GM18907 (cell line): ENCODE results near the gene F5.

Source experiments
- ATAC-seq: cut with Tn5 transposase; IDR thresholded peaks from one replicate; pipeline ENCODE4 v1.9.1; 2021; ENCODE audit warnings: mild to moderate bottlenecking, moderate library complexity; ENCODE audit not compliant: unreplicated experiment

The F5 gene

DNA sequence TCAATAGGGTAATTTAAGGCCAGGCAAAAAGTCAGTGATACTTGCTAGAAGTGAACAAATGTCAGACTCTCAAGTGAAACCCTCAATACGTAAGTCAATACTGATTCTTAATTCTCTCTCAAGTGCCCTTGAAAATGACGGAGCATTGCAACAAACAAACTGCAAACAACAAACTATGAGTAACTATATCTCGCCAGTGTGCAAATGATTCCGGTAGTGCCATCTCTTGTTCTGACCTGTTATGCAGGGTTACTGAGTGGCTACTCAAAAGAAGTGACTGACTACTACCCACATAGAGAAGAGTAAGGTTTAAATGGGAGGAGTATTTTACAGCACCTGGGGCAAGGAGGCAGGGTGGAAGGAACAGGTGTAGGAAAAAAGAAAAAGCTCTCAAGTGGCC lies 102.2 kb downstream of the F5 start:
- ATAC-seq: no peak

- ATAC-seq: no peak
Measured at GRCh38 chr1:169483500-169483966, 102.7 kb downstream of the F5 start.

DNA sequence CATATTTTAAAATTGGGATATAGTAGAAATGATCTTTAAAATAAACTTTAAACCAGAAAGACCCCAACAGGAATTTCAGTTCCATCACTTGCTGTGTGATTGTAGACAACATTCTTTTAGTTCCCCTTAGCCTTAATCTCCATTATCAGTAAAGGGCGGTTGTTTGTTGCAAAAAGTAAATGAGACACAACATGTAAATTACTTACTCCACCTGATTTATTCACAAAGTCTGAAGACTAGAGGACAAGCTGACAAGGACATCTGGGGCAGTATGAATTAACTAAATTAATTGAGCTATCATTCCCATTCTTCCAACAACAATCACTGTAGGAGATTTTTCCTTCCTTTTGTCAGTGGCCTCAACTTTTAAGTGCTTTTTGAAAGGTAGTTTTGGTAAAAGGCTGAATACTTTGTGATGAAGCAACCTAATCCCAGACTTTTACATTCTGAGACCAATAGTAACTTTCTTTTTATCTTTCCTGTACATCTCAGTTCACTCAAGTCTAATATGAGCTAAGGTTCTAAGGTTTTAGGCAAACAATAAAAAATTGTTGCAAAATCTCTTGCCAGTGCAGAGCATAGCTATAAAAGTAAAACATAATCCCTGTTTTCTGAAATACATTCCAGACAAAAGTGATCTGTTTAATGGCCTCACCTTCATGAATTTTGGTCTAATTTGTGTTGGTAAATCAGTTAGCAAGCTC lies 106.8 kb downstream of the F5 start:
- ATAC-seq: no peak

DNA sequence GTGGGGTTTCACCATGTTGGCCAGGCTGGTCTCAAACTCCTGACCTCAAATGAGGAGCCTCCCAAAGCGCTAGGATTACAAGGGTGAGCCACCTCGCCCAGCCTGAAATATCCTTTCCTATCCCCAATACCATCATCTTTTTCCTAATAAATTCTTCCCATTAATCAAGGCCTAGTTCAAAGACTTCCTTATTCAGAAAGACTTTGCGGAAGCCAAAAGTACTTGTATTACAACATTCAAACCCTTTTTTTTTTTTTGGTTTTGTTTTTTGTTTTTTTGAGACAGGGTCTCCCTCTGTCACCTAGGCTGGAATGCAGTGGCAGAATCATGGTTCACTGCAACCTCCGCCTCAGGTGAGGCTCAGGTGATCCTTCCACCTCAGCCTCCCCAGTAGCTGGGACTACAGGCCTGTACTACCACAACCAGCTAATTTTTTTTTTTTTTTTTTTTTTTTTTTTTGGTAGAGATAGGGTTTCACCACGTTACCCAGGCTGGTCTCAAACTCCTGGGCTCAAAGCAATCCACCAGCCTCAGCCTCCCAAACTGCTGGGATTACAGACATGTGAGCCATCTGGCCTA lies 108.1 kb downstream of the F5 start:
- no peak for ATAC-seq

DNA sequence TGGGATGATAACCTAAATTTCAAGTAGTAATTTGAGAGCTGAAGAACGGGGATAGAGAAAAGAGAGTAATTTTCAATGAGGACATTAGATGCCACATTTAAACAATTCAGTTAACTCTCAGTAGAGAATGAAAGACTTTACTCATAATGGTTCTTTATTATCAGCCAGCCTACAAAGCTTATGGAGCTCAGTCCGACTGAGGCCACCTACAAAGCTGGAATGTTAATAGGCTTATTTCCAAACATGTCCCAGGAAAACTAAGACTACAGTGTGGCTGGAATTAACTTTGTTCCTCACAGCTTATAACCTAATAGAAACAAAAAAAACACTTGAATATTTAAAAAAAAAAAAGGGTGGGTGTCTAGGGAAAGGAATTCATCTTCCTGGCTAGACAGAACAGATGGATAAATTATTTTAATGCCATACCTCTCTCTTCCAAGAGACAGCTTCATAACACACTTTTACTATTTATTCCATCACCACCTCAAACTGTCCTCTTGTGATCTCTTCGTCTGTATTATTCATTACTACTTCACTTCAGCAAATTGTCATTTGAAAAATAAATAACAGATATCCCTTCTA lies 110.4 kb downstream of the F5 start:
- no peak for ATAC-seq

DNA sequence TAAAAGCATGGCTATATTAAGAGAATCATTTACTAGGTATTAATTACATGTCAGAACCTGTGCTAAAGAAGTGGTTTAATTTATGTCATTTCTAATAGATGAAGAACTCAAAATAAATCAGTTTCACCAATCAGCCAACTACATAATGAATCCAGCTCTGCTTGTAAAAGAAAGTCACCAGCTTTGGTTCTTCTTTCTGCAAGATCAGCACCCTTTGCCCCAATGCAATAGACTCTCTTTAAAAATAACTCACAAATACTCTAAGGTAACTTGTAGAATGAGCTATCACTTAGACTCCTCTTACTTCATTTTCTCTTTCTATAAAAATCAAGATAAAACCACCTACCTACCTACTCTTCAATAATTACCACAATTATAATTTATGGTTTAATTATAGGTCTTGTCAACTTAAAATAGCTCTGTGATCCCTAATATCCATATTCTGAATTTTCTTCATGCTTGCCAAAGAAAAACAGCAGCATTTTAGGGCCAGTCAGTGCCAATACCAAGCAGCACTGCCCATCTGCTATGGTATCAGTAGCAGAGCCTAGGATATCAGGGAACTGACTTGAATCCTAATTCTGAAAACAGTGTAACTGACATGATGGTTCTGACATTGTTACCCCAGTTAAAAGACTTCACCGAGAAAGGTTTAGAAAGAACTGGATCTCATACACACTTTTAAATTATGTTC lies 111.8 kb downstream of the F5 start:
- no peak for ATAC-seq

DNA sequence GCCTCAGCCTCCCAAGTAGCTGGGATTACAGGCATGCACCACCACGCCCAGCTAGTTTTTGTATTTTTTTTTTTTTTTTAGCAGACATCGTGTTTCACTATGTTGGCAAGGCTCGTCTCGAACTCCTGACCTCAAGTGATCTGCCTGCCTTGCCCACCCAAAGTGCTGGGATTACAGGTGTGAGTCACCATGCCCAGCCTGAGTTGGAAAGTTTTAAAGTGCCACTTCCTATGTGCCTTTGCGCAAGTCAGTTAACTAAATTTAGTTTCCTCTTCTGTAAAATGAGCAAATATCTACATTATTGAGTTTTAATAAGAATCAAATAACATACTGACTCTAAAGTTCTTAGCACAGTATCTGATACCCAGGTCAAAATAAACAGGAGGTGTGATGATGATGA lies 112.9 kb downstream of the F5 start:
- no peak for ATAC-seq

DNA sequence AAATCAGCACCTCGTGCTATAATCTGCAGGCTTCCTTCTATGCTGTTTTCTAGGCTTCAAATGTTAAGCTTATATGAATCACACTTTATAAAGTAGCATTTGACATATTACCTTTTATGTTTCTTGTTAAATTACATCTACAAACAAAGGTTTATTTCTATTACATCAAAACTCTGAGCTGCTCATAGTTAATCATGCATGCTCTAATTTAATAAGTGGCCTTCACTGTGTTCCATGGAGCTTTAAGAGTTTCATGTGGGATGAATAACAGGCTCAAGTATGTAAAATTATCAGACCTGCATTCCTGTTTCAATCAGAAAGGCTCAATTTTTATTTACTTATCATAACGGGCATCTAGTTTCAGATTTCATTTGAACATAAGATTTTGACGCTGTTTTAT lies 113.5 kb downstream of the F5 start:
- ATAC-seq: no peak

DNA sequence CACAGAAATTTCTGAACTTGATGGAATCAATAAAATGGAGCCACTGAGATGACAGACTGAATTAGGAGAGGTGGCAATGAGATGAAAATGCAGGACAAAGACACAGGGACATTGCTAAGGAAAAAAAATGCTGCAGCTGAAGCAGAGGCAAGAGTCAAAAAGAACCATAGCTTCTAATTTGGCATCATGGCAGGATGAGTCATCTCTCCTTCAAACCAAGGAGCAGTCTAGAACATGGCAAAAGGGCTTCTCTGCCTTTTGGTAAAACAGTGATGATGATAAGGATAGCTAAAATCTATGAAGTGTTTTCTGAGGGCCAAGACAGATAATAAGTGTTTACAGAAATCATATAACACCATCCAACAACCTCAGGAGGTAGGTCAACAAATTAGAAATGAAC lies 117.3 kb downstream of the F5 start:
- ATAC-seq: no peak

GRCh38 chr1:169466259-169467230 lies 119.7 kb downstream of the F5 start:
- no peak for ATAC-seq

DNA sequence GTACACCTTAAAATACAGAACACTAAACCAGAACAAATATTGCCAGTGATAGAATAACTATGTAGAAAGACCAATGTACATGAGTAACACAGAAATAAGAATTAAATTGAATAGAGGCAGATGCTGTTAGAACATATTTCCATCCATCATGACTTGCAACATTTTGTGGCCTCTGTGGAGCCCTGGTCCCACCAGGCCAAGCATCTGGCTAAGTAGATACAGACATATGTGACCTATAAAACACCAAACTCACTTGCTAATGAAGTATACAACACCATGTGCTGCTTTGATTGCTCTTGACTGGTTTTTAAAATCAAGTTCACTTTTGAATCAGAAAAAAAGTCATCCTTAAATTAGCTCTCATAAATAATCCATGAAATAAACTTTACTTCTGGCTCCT lies 121.0 kb downstream of the F5 start:
- ATAC-seq: no peak
